NCI-H1048 (cell line): ENCODE measurements around the gene TRIO.

ENCODE experiments used
- DNase-seq: peaks from one replicate; lab custom pipeline; 2025; lab: John Stamatoyannopoulos, UW

Gene TRIO

GRCh38 chr5:14247054-14247386 is 103.9 kb downstream of the TRIO start:
- no peak for DNase-seq

DNA sequence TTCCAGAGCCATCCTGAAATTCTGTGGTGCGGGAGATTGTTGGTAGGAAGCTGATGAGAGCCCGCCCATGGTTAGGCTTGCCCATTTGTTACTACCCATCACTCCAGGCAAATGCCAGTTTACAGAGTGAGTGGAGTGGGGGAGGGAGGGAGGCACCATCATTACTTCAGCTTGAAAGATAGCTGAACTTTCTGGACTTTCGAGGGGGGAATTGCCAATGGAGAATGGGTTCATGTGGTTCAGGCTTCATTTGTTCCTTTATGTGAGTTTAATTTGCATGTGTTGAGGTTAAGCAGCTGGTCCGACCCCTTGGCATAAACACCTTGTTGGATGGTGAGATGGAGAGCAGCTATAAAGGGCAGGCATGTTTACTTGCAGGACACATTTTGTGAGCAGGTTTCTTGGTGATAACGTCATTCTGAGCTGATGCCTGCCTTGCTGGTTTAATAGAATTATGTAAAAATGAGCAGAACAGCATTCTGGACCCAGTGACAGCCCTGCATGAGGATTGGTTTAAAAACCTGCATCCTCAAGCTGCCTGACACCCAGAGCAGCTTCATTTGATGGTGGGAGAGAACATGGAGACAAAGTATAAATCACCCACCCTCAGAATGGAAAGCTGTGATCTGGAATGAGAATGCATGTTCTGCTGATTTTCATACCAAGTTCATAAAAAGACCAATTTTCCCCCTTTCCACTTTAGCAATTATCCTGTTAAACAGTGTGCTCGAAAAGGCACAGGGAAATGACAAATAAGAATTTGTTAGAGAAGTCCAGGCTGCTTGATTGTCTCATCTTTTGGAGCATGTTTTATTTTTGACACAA is 106.3 kb downstream of the TRIO start:
- no peak for DNase-seq

DNA sequence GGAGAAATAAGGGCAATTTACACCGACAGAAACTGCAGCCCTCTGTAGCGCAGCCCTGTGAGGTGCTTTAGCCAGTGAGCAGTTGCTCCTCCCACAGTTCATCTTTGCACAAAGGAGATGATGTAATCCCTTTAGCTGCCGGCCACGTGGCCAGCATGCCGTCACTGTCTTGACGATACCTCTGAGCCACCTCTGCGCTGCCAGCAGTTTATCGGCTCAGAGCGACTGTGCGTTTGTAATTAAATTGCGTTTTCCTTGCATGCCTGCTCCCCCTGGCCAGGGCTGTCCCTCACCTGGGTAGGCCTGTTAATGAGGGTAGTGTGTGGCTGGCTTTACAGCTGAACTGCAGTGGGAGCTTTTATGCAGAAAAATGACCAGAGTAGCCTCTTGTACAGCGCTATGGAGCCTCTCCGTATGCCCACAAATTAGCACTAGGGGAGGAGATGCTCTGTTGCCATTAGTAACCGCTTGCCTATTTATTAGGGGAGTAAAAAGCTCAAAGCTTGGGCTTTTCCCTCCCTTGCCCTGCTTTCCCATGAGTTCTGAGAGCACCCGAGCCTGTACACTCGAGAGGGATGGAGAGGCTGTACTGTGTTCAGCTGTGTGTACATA is 107.0 kb downstream of the TRIO start:
- peak; percentile 57 for DNase-seq

- no peak for DNase-seq
Observed at GRCh38 chr5:14250748-14251701, 107.9 kb downstream of the TRIO start.

GRCh38 chr5:14251733-14252132 is 108.6 kb downstream of the TRIO start:
- no peak for DNase-seq

DNA sequence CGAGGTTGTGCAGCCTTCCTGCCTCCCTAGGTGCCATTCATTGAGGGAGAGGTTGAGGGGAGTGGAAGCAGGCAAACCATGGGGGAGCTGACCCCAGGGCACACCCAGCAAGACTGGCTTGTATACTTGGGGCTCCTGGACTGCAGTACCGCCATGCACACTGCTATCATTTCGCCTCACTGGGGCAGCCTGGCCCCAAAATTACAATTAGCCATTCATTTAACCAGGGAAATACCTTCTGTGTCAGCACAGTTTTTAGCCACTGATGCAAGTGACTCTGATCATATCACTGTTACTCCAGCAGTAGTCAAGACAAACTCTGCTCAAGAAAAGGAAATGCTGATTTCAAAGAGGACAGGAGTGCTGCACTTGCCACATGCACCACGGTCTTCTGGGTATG is 109.7 kb downstream of the TRIO start:
- DNase-seq: no peak

GRCh38 chr5:14254686-14255085 is 111.5 kb downstream of the TRIO start:
- no peak for DNase-seq

DNA sequence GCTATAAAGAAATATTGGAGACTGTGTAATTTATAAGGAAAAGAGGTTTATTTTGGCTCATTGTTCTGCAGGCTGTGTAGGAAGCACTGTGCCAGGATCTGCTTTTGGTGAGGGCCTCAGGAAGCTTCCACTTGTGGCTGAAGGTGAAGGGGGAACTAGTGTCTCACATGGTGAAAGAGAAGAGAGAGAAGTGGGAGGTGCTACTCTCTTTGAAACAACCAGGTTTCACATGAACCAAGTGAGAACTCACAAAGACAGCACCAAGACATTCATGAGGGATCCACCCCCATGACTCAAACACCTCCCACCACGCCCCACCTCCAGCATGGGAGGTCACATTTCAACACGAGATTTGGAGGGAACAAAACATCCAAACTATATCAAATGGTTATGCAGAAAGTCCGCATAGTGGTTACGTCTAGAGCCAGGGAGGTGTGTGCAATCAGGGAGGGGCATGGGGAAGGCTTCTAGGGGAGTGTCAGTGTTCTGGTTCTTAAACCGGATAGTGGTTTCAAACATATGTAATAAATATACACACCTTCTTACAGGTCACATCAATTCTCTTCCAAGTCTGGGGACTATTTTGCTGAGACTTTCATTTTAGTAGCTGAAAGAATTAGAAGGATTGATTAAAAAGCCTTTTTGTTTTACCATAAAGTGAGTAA is 113.0 kb downstream of the TRIO start:
- no peak for DNase-seq

DNA sequence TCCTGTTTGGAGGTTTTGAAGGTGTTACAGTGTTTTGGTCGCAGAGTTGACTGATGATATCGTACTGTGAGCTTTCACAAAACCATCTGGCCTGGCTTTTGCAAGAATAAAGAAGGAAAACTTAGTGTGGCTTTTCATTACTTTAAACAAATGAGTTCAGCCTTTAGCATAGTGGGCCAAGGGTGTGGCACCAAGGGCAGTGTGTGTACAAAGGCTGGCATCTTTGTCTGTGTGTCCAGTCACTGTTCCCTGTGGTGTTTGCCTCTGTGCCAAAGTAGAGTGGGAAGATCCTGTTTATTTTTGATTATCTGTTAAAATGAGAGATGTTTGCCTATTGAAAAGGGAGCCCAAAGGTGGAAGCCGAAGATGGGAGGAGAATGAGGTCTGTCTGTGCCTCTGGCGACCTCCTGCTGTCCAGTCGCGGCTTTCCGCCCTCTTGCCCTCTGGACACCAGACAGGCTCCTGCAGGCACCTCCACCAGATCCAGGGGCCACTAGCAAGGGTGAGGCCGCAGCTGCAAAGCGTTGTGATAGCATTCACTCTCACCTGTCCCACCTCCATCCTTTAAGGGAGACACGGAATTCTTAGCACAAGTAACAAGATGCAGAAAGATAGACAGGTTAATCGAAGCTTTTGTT is 113.7 kb downstream of the TRIO start:
- no peak for DNase-seq

DNA sequence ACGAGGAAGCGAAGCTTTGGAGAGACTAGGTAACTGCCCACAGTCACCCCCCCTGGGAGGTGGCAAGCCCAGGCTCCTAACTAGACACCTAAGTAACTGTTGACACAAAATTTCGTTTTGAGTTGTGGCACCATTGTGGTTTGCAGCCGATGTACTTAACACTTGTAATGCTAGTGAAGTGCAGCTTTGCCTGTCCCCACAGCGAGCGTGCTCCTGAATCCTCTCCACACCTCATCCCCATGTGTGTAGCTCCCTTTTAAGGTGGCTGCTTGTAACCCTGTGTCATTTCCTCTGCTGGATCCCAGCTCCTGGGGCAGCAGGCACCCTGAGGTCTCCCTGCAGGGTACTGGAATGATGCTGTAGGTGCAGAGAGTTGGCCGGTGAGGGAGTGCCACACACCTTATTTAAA is 114.9 kb downstream of the TRIO start:
- no peak for DNase-seq

DNA sequence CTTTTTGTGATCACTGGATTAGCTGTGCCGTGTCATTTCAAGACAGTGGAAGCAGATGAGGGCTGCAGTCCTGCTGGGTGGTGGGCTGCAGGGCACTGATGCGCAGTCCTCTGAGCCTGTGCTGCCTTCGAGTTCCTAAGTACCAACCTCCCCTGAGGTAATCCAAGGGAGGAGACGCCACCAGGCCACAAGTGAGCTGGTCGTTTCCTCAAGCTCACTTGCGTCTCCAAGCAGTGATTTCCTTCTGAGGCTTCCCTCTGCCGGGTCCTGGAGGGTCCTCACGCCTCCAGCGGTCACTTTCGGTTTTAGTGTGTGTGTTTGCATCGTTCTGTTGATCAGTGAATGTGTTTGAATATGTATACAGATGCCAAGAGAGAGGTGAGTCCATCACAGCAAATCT is 115.7 kb downstream of the TRIO start:
- DNase-seq: no peak

DNA sequence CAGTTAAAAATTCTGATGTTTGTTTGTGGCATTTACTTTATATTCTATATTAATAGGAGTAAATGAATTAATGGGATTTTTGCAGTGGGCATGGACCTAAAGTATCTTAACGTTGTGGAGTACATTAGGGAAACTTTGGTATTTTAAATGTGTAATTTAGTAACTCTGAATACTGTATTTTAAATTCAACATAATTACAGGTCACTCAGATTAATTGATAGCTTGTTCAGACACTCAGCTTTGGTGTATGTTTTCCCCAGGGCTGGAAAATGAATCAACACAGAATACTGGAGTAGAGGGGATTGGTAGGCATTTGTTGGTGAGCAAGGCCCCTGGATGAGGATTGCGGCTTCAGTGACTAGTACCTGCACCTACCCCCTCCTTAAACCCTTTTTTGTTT is 117.5 kb downstream of the TRIO start:
- no peak for DNase-seq

GRCh38 chr5:14261235-14261634 is 118.1 kb downstream of the TRIO start:
- no peak for DNase-seq

- no peak for DNase-seq
Observed at GRCh38 chr5:14261856-14262611, 118.9 kb downstream of the TRIO start.

- no peak for DNase-seq
Observed at GRCh38 chr5:14263113-14263512, 120.0 kb downstream of the TRIO start.

GRCh38 chr5:14263699-14264098 is 120.6 kb downstream of the TRIO start:
- DNase-seq: no peak

GRCh38 chr5:14264605-14265316 is 121.6 kb downstream of the TRIO start:
- DNase-seq: peak; percentile 88

DNA sequence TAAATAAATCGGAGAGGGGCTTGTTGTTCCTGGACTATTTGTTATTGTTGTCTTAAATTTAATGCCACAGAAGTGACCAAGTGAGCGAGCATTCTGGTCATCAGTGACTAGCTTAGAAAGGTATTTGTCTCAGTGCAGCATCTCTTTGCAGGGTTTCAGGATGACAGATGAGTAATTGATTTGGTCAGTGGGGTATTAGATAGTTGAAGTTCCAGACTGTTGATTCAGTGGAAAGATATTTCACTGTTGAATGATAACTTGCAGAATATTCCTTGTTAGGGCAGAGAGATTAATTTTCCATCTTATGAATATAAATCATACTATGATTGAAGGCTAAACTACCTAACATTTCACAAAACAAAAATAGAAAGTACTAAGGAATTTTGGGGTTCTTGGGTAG is 122.4 kb downstream of the TRIO start:
- DNase-seq: no peak

DNA sequence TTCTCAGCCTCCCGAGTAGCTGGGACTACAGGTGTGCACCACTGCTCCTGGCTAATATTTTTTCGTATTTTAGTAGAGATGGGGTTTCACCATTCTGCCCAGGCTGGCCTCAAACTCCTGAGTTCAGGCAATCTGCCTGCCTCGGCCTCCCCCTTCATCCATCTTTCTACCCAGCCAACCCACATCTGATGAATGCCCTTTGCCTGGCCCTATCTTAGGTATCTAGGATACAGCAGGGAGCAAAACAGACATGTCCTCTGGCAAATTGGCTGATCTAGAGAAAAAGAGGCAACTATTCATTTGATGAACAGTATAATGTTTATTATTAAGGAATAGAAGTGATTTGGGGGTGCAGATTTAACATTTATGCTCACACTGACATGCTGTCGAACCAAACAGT is 123.0 kb downstream of the TRIO start:
- DNase-seq: no peak

- DNase-seq: no peak
Observed at GRCh38 chr5:14266686-14267085, 123.5 kb downstream of the TRIO start.
